Stimulated activated CD4-positive, alpha-beta T cell treated with anti-CD3 and anti-CD28 coated beads, Interleukin-1b, Interleukin-23, amount 100 ng/mL, for 24 hours (primary cell): ENCODE measurements around the gene C10orf90.

Experiments
- DNase-seq, 4 experiments: peaks; one replicate each; pipeline ENCODE4 v3.0.0-alpha.2; 2020; ENCODE audit warnings: low read depth in 4 of 4, low spot score in 1 of 4

The C10orf90 gene

DNA sequence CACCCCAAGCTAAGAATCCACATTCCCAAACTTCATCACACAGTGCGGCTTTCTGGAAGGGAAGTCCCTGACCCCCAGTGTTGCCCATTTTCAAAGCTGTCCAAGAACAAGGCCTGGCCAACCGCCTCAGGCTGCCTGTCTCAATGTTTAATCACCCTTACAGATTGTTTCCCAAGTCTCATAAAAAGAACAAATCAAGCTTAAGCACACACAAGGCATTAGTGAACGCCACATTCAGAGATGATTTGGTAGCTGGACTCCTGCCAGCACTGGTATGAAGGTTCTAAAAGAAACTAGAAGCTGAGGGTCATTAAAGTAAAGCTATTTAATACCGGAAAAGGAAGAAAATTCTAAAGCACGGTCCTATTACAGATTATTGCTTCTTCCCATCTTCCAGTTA is 35.6 kb downstream of the C10orf90 start:
- no peak for DNase-seq

DNA sequence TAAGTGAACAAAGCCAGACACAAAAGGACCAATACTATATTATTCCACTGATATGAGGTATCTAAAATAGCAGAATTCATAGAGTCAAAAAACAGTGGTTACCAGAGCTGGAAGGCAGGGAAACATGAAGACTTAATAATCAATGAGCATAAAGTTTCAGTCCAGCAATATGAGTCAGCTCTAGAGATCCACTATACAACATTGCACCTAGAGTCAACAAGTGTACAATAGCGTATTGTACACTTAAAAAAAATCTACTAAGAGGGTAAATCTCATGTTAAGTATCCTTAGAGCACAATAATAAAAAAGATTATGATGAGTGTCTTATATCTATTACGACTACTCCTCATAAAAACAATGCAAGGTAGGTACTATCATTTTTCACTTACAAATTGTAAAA is 36.1 kb downstream of the C10orf90 start:
- DNase-seq: no peak

- no peak for DNase-seq
These were observed 37.8 kb downstream of the C10orf90 start for GRCh38 chr10:126632705-126633104.

DNA sequence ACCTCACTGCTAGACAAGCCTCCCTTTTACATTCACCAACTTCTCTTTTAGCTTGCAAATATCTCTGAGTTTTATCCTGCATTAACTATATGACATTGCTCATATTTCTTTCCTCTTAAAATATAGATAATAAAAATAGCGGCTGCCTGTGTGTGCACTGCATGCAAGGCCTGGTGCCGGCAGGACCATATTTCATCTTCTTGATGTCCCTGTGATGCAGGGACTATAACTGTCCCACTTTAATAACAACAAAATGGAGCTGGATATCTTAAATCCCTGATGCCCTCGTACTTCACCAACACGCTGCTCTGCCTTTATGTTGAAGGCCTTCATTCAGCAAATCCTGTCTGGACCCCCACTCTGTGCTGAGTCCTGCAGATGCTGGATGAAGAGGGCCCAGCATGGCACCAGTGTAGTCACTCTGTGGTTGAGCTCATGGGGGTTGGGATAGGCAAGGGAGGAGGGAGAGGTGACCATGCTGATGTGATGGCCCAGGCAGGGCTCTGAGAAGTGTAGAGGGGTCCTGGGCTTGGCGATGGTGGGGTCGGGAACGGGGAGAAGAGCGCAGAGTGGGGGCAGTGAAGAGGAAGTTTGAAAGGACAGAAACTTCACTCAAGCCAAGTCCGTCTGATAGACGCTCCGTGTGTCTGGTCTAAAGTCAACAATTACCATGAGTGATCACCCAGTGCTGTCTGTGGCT is 40.4 kb downstream of the C10orf90 start:
- DNase-seq: no peak

DNA sequence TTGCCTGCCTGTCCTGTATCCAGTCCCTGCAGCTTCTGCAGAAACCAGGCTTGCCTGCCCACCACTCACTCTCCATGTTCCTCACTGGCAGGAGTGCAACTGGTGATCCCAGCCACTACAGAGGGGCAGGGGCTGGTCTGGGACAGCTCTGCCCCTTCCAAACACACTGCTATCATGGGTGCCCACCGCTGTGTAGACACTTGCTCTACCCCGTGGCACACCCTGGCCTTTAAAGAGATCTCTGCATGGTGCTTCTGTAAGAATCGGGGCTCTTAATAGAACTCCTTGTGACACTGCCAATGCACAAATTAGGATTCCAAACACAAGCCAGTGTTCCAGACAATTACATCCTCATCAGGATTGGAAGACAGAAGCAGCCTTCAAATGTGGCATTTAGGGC is 41.7 kb downstream of the C10orf90 start:
- no peak for DNase-seq

DNA sequence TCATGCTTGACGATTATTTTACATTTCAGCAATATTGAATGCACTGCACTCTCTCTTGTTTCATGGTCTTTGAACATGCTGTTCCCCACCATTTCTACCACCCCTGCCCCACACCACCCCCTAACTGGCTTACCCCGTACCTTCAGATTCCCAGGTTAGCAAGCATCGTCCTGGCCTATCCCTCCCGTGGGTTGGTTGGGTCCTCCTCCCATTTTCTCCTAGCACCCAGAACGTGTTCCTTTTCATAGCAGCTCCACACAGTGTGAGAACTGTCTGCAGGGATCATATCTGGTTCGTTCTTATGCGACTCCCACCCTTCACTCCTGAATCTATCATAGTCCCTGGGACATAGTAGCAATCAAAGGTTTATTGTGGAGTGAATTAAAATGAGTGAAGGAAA is 48.6 kb downstream of the C10orf90 start:
- no peak for DNase-seq

DNA sequence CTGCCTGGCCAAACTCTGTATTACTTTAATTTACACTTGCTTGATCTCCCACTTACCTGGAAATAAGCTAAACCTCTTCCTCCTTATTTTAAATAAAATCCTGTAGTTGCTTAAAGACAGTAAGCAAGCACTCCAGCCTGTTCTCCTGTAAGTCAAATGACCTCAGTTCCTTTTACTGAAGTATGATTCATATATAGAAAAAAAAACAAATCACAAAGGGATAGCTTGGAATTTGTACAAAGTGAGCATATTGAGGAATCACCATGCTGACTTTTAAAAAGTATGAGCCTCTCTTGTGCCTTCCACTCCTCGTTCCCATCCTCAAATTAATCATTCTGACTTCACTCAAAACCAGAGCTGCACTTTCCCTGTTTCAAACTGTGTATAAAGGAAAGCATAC is 52.0 kb downstream of the C10orf90 start:
- no peak for DNase-seq

DNA sequence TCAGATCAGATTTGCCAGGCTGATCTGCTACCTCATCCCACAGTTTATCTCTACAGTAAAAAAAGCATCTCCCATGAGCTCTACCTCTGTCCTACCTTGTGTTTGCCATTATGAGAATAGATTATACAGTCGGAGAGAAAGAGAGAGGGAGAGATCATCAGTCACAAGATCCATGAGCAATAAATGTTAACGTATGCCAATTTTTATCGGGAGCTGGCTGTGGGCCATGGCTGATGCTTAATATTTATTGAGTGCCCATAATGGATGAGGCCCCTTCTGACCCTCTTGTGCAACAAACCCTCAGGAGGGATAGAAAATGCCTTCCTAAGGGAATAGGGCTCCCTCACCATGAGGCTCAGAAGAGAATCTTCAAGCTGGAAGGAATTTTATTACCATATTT is 52.8 kb downstream of the C10orf90 start:
- no peak for DNase-seq

DNA sequence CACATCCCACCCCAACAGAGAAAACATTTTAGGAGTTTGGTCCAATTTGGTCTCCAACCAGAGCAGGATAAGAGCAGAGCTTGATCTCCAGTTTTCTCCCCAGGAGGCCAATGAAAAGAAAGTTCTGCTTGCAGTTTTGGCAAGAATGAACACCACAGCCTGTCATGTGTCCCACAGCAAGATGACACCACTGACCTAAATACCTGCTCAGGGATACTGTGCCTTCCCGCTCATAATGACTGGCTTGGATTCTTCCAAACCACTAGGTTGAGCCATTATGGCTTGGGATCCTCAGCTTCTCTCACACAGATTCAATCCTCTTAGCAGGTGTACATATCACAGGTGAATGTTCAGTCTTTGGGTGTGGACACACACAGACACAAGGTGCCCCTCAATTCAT is 53.3 kb downstream of the C10orf90 start:
- DNase-seq: no peak

- DNase-seq: no peak
These were observed 53.8 kb downstream of the C10orf90 start for GRCh38 chr10:126616737-126617136.

GRCh38 chr10:126611303-126611702 is 59.2 kb downstream of the C10orf90 start:
- DNase-seq: no peak

DNA sequence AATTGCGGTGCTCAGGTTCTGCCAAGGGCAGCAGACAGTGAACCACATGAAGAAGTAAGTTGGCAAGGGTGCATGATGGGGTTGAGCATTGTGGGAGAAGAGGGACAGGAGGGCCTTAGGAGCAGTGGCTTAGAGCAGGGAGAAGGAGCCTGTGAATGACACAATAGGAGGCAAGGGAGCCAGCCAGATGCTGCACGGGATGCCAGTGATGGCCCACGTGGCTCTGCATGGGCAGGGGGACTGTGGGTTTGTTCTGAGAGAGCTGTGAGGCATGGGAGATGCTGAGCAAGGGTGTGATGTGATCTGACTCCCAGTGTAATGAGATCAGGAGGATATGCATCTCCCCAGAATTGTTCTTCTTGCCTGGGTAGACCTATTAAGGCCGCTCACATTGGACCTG is 60.9 kb downstream of the C10orf90 start:
- no peak for DNase-seq

DNA sequence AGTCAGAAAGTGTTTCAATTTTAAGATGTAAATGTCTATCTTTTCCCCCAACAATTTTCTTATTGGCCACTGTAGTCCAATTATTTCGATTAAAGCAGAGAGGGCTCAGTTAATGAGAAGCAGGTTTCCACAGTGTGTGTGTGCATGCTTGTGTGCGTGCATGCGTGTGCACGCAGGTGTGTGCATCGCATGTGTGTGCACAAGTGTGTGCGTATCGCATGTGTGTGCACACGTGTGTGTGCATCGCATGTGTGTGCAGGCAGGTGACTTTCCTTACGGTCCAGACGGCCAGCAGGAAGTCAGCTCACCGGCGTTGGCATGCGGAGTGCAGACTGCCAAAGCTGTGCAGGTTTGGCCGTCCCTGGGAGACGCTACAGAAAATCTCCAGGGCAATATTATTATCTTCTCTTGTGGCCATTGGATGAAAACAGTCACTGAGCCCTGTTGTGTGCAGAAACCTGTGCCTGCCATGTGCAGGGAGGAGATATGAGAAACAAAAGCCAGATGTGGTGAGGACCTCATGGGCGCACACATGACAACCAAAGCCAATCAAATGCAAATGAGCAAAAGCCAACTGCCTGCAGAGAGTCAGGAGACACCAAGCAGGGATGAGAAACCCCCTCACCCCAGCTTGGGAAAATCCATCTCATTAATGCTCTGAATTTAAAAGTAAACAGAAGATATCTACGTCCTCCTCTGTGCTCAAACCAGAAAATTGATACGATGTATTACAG is 70.4 kb downstream of the C10orf90 start:
- no peak for DNase-seq

DNA sequence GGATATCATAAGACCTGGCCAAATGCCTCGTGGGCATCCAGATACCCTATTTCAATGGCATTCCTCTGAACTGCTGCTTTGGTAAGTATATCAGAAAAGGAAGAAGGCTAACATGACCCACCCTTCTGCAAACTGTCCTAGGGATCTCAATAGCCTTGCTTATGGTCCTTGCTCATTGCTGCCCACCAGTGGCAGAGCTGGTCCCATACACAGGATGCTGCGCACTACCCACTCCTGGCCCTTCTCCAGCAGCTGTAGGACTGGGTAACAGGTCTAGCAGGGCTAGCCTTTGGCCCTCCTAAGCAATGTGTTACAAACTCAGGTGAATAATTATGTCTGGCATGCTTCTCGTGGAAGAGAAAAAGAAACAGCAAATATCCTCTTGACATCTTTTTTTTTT is 72.5 kb downstream of the C10orf90 start:
- peak in 1 of 4 experiments; percentile 4 for DNase-seq

GRCh38 chr10:126597211-126597610 is 73.3 kb downstream of the C10orf90 start:
- DNase-seq: no peak

DNA sequence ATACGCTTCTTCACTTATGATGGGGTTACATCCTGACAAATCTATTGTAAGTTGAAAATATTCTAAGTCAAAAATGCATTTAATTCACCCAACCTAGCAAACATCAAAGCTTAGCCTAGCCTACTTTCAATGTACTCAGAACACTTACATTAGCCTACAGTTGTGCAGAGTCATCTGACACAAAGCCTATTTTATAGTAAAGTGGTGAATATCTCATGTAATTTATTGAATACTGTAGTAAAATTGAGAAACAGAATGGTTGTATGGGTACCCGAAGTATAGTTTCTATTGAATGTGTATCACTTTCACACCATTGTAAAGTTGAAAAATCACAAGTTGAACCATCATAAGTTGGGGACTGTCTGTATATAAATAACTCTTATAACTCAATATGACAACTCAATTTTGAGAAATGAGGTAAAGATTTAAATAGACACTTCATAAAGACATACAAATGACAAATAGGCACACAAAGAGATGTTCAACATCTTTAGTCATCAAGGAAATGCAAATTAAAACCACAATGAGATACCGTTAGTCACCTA is 73.9 kb downstream of the C10orf90 start:
- DNase-seq: no peak

DNA sequence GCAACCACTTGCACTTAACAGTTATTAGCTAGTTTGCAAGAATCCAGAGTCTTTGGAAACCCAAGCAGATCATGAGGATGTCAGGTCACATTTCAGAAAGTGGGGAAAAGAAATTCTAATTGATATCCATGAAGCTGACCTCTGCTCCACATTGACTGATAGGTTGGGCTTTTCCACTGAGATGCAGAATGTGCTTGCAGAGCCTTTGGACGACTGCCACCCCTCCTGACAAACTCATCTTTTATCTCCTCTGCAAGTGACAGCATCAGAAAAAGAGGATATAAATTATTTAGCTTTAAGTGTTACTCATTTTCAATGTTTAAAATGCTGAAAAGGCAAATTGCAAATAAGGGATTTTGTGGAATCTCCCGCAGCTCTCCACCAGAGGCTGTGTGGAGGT is 75.3 kb downstream of the C10orf90 start:
- no peak for DNase-seq

- no peak for DNase-seq
These were observed 76.4 kb downstream of the C10orf90 start for GRCh38 chr10:126593968-126594701.

GRCh38 chr10:126592901-126593300 is 77.6 kb downstream of the C10orf90 start:
- DNase-seq: no peak

GRCh38 chr10:126588024-126588423 is 82.5 kb downstream of the C10orf90 start:
- no peak for DNase-seq

- DNase-seq: no peak
These were observed 83.6 kb downstream of the C10orf90 start for GRCh38 chr10:126586878-126587277.

DNA sequence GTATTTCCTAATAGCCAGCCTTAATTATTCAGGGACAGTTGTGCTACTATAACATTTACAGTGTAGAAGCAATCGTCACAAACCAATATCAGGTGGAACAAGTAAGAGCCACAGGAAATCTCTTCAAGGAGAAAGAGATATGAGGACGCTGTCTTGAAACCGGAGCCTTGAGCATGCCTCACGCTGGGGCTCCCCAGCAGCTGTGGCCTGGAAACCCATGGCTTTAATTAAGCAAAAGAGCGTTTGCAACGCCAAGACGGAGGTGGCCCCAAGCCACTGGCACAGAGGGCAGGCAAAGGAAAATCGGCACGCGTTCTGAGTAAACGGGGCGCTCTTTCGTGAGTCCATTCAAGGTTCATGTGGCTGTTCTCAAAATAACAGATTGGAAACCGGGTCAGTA is 84.4 kb downstream of the C10orf90 start:
- DNase-seq: no peak
